Peyer's patch (tissue), 4 donors: ENCODE data around the gene BCR.
"Not testable (repeated sequence)": the region's sequence is repeated elsewhere in the genome, so short reads cannot be mapped to it uniquely, and the experiment has no call there.

Experiments used
- CTCF ChIP-seq, 6 experiments: fragments of 450-650 bp in 4 of 6; fragments of 200-600 bp in 2 of 6; sonication (generic) in 1 of 6; IDR thresholded peaks; one replicate each; pipeline ENCODE4 v1.5.1; 2017 to 2019; ENCODE audit warnings: antibody characterized with exemption in 6 of 6, mild to moderate bottlenecking in 3 of 6, moderate library complexity in 1 of 6
- POLR2A ChIP-seq, 2 donors: fragments of 450-650 bp; IDR thresholded peaks; one replicate each; pipeline ENCODE4 v1.5.1; 2017; ENCODE audit warnings: antibody characterized with exemption in 2 of 2, mild to moderate bottlenecking in 2 of 2, moderate library complexity in 2 of 2

GRCh38 chr22:23341942-23342695, 161.8 kb downstream of the BCR start:
- not testable (repeated sequence) for TF ChIP-seq CTCF, POLR2A (IDR thresholded peaks at IDR 0.05)
